ENCODE data around the gene FAM53A.
A peak's percentile ranks its signal among the peaks of the same experiment; 100 is the strongest.

FAM53A gene

DNA sequence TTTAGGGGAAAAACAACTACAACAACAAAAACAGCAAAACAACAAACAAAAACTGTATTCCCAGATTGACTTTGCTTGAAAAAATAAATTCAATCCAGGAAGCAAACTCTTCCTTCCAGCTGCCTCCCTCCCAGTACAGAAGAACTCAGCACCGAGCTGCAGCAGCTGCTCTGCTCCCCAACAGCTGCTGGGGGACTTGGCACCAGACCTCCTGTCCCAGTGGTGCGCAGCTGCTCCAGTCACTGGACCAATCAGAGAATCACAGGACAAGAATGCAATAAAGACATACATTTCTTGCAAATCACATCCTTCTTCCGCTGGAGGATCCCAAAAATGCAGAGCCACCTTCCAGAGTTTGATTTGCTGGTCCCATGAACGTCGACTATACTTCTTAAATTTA is 11.8 kb upstream of the FAM53A start:
- H3K4me3 ChIP-seq (replicated peaks in 1 of 2; ENCODE audit: low read depth in 2 of 2, low read length in 2 of 2) = no peak overlapping the region
- DNase-seq (ENCODE audit: low read depth in 2 of 2) = no peak
- TF ChIP-seq, protein P1, sequence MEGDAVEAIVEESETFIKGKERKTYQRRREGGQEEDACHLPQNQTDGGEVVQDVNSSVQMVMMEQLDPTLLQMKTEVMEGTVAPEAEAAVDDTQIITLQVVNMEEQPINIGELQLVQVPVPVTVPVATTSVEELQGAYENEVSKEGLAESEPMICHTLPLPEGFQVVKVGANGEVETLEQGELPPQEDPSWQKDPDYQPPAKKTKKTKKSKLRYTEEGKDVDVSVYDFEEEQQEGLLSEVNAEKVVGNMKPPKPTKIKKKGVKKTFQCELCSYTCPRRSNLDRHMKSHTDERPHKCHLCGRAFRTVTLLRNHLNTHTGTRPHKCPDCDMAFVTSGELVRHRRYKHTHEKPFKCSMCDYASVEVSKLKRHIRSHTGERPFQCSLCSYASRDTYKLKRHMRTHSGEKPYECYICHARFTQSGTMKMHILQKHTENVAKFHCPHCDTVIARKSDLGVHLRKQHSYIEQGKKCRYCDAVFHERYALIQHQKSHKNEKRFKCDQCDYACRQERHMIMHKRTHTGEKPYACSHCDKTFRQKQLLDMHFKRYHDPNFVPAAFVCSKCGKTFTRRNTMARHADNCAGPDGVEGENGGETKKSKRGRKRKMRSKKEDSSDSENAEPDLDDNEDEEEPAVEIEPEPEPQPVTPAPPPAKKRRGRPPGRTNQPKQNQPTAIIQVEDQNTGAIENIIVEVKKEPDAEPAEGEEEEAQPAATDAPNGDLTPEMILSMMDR (IDR thresholded peaks at IDR 0.05; ENCODE audit: low read depth, low read length) = no peak

DNA sequence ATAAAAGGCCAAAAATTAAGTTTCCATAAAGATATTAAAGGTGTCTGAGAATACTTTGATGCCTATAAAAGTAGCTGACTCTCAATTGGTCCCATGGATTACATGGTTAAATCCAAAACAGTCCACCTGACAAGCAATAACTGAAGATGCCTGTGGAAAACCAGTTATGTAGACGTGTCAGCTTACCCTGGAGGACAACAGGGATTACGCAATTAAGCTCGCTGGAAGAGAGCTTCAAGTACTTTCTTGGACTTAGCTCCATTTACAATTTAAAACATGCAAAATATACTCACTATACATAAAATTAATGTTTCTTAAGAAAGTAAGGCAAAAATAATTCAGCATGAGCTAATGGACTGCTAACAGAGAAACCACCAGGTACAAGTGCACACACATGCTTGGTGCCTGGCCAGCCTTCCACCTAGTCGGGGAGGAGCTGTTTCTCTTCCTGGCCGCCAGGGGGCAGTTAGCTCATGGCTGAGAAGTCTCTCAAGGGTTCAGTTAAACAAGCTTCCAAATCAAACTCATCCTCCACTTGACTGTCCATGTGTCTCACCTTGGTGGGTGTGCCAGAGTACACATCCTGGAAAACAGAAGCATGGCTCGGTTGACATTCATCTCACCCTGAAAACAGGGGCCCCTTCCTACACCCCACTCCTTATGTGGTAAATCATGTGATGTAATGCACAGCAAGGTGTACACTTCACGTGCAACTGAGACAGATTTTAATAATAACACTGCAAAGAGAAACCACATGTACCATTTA is 9.2 kb upstream of the FAM53A start:
- DNase-seq (ENCODE audit: low read depth in 2 of 2) = peak; percentile 85 to 86
- TF ChIP-seq, protein P1 (IDR thresholded peaks at IDR 0.05; ENCODE audit: low read depth, low read length) = peak; percentile 96
- H3K4me3 ChIP-seq (replicated peaks in 1 of 2; ENCODE audit: low read depth in 2 of 2, low read length in 2 of 2) = no peak overlapping the region

DNA sequence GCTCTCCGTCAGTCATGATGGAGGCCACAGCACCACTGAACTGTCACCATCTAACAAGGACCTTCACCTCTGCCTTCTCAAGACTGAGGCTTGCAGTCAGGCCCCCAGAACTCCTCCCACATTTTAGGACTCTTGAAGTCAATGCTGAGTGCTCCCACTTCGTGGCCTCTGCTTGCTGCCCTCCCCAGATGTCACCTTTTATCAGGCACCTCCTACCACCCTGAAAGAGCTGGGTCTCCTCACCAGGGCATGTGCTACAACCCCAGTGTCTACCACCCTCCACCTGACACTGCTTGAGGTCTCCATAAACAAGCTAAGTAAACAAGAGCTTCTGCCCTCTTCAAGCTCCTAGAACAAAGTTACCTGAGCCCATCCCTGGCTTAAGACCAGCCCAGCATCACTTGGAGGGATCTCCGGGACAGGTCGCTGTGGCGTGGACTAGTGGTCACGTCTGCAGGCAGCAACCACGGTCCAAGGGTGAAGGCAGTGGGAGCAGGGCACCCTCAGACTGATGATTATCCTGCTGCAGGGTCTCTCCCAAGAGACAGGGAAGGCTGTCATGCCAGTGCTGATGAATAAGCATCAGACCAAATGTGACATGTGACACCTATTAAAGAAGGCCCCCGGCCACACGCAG is 7.7 kb upstream of the FAM53A start:
- no peak for DNase-seq (ENCODE audit: low read depth in 2 of 2)
- TF ChIP-seq, protein P1 (IDR thresholded peaks at IDR 0.05; ENCODE audit: low read depth, low read length) = no peak
- H3K4me3 ChIP-seq (replicated peaks in 1 of 2; ENCODE audit: low read depth in 2 of 2, low read length in 2 of 2) = no peak overlapping the region

DNA sequence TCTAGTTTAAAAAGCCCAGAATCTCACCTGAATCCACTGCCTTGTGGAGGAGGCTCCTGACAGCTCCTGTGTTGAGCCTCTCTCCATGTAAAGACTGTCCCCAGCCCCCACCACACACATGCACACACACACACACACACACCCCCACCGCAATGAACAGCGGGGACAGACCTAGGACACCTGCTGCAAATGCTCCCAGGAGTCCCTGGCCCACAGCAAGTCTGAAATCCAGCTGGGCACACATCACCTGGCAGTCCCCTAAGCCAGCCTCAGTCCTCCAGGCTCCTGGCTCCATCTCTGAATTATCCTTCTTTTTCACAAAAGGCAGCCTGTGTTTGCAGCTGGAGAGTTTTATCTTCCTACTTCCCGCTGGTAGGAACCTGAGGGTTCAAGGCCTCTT is 6.6 kb upstream of the FAM53A start:
- H3K4me3 ChIP-seq (replicated peaks in 1 of 2; ENCODE audit: low read depth in 2 of 2, low read length in 2 of 2) = no peak overlapping the region
- TF ChIP-seq, protein P1 (IDR thresholded peaks at IDR 0.05; ENCODE audit: low read depth, low read length) = no peak
- no peak for DNase-seq (ENCODE audit: low read depth in 2 of 2)

DNA sequence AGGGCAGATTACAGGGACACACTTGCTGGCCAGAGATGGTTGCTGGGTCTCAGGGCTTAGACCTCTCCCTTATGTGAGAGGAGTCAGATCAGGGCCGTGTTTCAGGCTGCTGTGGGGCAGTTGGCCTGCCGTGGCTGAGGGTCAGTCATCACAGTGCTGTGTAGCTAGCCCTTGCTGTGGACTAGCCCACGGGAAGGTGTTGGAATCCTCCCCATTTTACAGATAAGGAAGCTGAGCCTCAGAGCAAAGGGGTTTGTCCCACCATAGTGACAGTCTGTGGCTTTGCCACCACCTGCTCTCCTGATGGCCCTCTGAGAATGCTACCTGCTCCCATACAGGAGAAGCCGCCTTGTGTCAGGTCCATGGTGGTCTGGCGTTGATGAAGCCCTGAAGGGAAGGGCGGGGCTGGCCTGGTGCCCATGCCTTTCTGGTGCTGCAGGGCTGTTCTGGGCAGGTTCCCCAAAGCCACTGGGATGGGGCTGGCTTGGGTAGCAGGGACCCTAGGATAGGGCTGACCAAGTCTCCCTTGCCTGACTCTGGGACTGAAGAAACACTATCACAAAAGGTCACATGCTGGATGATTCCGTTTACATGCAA is 2.4 kb upstream of the FAM53A start:
- TF ChIP-seq, protein P1 (IDR thresholded peaks at IDR 0.05; ENCODE audit: low read depth, low read length) = no peak
- no peak overlapping the region for H3K4me3 ChIP-seq (replicated peaks in 1 of 2; ENCODE audit: low read depth in 2 of 2, low read length in 2 of 2)
- DNase-seq (ENCODE audit: low read depth in 2 of 2) = no peak

DNA sequence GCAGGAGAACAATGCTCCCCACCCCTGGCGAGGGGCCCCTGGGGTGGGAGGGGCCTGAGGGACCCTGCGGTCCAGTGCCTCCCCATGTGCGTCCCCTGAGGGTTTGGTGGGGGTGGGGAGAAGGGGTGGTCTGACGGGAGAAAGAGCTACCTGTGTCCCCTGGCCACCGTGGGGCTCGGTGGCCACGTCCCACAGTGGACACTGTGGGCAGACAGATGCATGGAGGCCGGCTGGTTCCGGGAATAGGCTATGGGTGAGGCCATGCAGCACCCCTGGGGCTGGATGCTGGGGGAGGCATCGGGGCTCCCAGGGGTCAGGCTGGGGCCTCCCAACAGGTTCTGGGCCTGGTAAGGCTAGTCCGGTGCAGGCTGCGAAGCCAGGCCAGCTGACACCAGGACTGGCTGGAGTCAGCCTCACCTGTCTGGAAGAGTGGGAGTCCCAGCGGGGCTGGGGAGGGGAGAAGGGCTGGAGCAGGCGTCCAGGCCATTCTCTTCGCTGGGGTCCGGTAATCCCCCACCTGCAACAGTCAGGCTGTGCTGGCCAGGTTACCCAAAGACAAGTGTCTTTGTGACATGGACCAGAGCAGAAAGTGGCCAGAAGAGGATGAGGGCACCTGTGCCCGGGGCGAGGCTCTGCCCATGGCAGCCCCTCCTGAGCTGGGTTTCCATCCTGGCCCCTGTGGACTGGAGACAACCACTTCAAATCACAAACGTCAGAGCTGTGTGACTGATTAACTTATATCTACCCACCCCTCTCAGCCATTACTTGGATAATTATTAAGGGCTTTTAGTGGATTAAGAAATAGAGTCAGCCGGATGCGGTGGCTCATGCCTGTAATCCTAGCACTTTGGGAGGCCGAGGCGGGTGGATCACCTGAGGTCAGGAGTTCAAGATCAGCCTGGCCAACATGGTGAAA is 1.4 kb upstream of the FAM53A start:
- TF ChIP-seq, protein P1 (IDR thresholded peaks at IDR 0.05; ENCODE audit: low read depth, low read length) = no peak
- no peak overlapping the region for H3K4me3 ChIP-seq (replicated peaks in 1 of 2; ENCODE audit: low read depth in 2 of 2, low read length in 2 of 2)
- no peak for DNase-seq (ENCODE audit: low read depth in 2 of 2)

All from cardiac fibroblast (primary cell).